MM.1S (cell line): Measurements from ENCODE around the gene UXT.
"Not testable (repeated sequence)": the region's sequence is repeated elsewhere in the genome, so short reads cannot be mapped to it uniquely, and the experiment has no call there.

Source experiments
- DNase-seq: peaks from one replicate; pipeline ENCODE4 v3.0.0-alpha.2; 2015
- H2AFZ ChIP-seq: fragments of 300-600 bp; sonication (generic); 2 replicates; pipeline ENCODE4 v1.6.0; 2016; ENCODE audit warnings: antibody characterized with exemption, low read length
- H3F3A ChIP-seq: fragments of 300-600 bp; sonication (generic); 2 replicates; pipeline ENCODE4 v1.6.1; 2016; ENCODE audit warnings: mild to moderate bottlenecking, antibody characterized with exemption, low read length, moderate library complexity, mixed read lengths; ENCODE audit not compliant: insufficient read depth
- H3K27ac ChIP-seq: fragments of 300-600 bp; sonication (generic); 2 replicates; pipeline ENCODE4 v1.5.1; 2016; ENCODE audit warnings: mild to moderate bottlenecking, low read length
- H3K27me3 ChIP-seq: fragments of 300-600 bp; sonication (generic); replicated peaks from 2 replicates; pipeline ENCODE4 v1.6.0; 2016; ENCODE audit warnings: low read length; ENCODE audit not compliant: insufficient read depth
- H3K36me3 ChIP-seq: fragments of 300-600 bp; sonication (generic); replicated peaks from 2 replicates; pipeline ENCODE4 v1.6.1; 2016; ENCODE audit warnings: mild to moderate bottlenecking, low read length, mixed read lengths; ENCODE audit not compliant: insufficient read depth
- H3K4me1 ChIP-seq: fragments of 300-600 bp; sonication (generic); 2 replicates; pipeline ENCODE4 v1.6.1; 2016; ENCODE audit warnings: low read length, mixed read lengths
- H3K4me2 ChIP-seq: fragments of 300-600 bp; sonication (generic); 2 replicates; pipeline ENCODE4 v1.6.0; 2016; ENCODE audit warnings: low read depth, low read length
- H3K4me3 ChIP-seq: fragments of 300-600 bp; sonication (generic); 2 replicates; pipeline ENCODE4 v1.5.1; 2016; ENCODE audit warnings: low read length, mixed read lengths
- H3K79me2 ChIP-seq: fragments of 300-600 bp; sonication (generic); 2 replicates; pipeline ENCODE4 v1.6.1; 2016; ENCODE audit warnings: mixed run types, low read length, mixed read lengths
- H3K9ac ChIP-seq: fragments of 300-600 bp; sonication (generic); 2 replicates; pipeline ENCODE4 v1.6.1; 2016; ENCODE audit warnings: low read length, mixed read lengths
- H3K9me2 ChIP-seq: fragments of 300-600 bp; sonication (generic); replicated peaks from 2 replicates; pipeline ENCODE4 v1.6.1; 2016; ENCODE audit warnings: mild to moderate bottlenecking, low read length, mixed read lengths; ENCODE audit not compliant: insufficient read depth
- H3K9me3 ChIP-seq: fragments of 300-600 bp; sonication (generic); replicated peaks from 2 replicates; pipeline ENCODE4 v1.6.1; 2016; ENCODE audit warnings: mild to moderate bottlenecking, low read length, mixed read lengths; ENCODE audit not compliant: insufficient read depth
- H4K20me1 ChIP-seq: fragments of 300-600 bp; sonication (generic); 2 replicates; pipeline ENCODE4 v1.6.1; 2016; ENCODE audit warnings: mild to moderate bottlenecking, low read length, moderate library complexity, mixed read lengths; ENCODE audit not compliant: insufficient read depth
- EZH2 ChIP-seq: fragments of 300-600 bp; sonication (generic); optimal IDR thresholded peaks from 2 replicates; pipeline ENCODE3; 2017; ENCODE audit warnings: low read depth, mild to moderate bottlenecking, antibody characterized with exemption, low read length, mixed read lengths
- EZH2phosphoT487 ChIP-seq: fragments of 300-600 bp; sonication (generic); IDR thresholded peaks from 2 replicates; pipeline ENCODE4 v1.6.1; 2018; ENCODE audit warnings: antibody characterized with exemption, low read length
- TF ChIP-seq, protein P1 (sequence below): fragments of 300-600 bp; sonication (generic); IDR thresholded peaks from 2 replicates; pipeline ENCODE4 v1.5.1; 2016; ENCODE audit warnings: antibody characterized with exemption, low read length, mixed read lengths

Gene UXT

GRCh38 chrX:47607091-47607490, 51.9 kb downstream of the UXT start:
- H3K27me3 ChIP-seq = no peaks in the 10 kb centered on the region
- no peaks in the 10 kb centered on the region for H3K9me3 ChIP-seq
- H3K79me2 ChIP-seq = no peaks in the 10 kb centered on the region
- no peak overlapping the region for H3K4me2 ChIP-seq
- H3F3A ChIP-seq = no peaks in the 10 kb centered on the region
- no peaks in the 10 kb centered on the region for H3K4me1 ChIP-seq
- H2AFZ ChIP-seq = no peak overlapping the region
- TF ChIP-seq, protein P1, sequence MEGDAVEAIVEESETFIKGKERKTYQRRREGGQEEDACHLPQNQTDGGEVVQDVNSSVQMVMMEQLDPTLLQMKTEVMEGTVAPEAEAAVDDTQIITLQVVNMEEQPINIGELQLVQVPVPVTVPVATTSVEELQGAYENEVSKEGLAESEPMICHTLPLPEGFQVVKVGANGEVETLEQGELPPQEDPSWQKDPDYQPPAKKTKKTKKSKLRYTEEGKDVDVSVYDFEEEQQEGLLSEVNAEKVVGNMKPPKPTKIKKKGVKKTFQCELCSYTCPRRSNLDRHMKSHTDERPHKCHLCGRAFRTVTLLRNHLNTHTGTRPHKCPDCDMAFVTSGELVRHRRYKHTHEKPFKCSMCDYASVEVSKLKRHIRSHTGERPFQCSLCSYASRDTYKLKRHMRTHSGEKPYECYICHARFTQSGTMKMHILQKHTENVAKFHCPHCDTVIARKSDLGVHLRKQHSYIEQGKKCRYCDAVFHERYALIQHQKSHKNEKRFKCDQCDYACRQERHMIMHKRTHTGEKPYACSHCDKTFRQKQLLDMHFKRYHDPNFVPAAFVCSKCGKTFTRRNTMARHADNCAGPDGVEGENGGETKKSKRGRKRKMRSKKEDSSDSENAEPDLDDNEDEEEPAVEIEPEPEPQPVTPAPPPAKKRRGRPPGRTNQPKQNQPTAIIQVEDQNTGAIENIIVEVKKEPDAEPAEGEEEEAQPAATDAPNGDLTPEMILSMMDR = no peak
- TF ChIP-seq EZH2phosphoT487 (no peak), EZH2 (no peak)
- no peak overlapping the region for H3K9ac ChIP-seq
- H3K36me3 ChIP-seq = no peaks in the 10 kb centered on the region
- no peak for DNase-seq
- H3K27ac ChIP-seq = no peak overlapping the region
- no peak overlapping the region for H3K4me3 ChIP-seq
- H3K9me2 ChIP-seq = no peaks in the 10 kb centered on the region
- no peaks in the 10 kb centered on the region for H4K20me1 ChIP-seq

DNA sequence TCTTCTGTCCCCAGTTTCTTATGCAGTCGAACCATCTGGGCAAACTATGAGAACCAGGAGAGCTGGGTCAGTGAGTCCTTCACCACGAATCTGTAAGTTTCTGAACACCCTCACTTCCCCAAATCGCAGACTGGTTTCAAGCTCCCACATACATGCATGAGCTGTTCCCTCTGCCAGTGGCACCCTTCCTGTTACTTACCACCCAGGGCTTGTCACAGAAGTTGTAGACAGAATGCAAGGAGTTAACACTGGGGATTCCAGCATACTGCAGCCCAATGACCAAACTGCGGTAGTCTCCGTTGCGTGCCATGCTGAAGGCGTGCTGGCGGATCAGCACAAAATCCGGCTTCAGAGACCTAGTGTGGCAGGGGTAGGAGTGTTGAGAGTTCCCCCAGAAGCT, 54.0 kb downstream of the UXT start:
- H3K4me2 ChIP-seq = no peak overlapping the region
- H2AFZ ChIP-seq = no peak overlapping the region
- H3K4me3 ChIP-seq = no peak overlapping the region
- H3K27ac ChIP-seq = no peak overlapping the region
- no peaks in the 10 kb centered on the region for H3K9me2 ChIP-seq
- no peaks in the 10 kb centered on the region for H3K4me1 ChIP-seq
- DNase-seq = no peak
- H3K9me3 ChIP-seq = no peaks in the 10 kb centered on the region
- no peaks in the 10 kb centered on the region for H3F3A ChIP-seq
- H3K9ac ChIP-seq = no peak overlapping the region
- H3K27me3 ChIP-seq = no peaks in the 10 kb centered on the region
- TF ChIP-seq, protein P1 = no peak
- TF ChIP-seq EZH2phosphoT487 (no peak), EZH2 (no peak)
- H3K79me2 ChIP-seq = no peaks in the 10 kb centered on the region
- no peaks in the 10 kb centered on the region for H4K20me1 ChIP-seq
- no peaks in the 10 kb centered on the region for H3K36me3 ChIP-seq

DNA sequence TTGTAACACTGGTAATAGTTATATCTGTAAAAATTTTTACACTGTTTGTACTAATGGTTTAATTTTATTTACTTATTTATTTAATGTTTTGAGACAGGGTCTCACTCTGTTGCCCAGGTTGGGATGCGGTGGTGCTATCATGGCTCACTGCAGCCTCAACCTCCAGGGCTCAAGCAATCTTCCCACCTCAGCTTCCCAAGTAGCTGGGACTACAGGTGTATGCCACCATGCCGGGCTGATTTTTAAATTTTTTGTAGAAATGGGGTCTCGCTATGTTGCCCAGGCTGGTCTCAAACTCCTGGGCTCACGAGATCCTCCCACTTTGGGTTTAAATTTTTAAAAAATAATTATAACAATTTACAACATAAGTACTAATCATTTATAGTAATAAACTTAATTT, 55.9 kb downstream of the UXT start:
- H3K4me2 ChIP-seq, H3K9me2 ChIP-seq, H3K27ac ChIP-seq, H3K4me3 ChIP-seq, H3K27me3 ChIP-seq, H3K36me3 ChIP-seq, H3K9ac ChIP-seq, H3K4me1 ChIP-seq, H3K79me2 ChIP-seq, H2AFZ ChIP-seq, DNase-seq, H3F3A ChIP-seq, H3K9me3 ChIP-seq, H4K20me1 ChIP-seq: not testable (repeated sequence)
